Measurements from ENCODE around the gene VPS13D. TPM values are rescaled to one million over a fixed set of nuclear protein-coding genes. Genes with fewer than 3 reads are reported as not detected.

The VPS13D gene
- total RNA-seq, 1 donor from 2014 or later, result 105 TPM

DNA sequence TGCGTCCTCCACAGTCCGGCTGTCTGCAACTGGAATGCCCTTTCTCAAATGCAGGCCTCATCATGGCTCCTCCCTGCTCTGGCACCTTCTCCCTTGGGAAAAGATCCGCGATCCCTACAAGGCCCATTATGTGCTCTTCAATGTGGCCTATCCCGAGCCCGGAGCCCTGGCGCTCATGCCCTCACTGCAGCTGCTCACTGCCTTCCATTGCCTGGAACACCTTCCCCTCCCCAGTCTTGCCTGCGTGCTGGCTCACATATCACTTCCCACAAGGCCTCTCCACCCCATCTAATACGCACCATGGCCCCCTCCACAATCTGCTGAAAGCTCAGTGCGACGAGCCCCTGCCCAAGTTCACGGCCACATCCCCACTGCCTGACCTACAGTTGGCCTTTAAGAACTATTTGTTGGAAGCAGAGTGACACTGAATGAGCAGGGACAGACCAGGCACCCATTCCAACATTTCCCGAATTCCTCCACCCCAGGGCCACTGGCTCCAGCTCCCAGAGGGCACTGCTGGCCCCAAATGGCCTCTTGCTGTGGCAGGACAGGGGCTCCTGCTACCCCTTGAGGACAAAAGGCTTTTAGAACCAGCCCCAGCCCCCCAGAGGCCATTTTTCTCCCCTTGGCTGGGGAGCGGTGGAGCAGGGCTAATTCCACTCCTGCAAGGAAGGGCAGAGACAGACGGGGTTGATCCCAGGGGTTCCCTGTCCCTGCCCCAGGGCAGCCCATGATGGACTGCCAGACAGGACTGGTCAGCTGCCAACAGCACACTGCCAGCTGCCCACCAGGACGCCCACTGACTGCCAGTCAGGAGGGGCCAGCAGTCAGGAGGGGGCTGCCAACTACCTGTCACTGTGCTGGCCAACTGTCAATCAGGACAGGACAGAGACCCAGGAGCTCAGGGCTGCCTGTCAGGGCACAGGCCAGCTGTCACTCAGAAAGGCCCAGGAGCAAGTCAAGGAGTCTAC, 323.4 kb downstream of the VPS13D start:
- DNase-seq (ENCODE audit: missing footprints), result no peak
- ATAC-seq, result peak; percentile 47
- intact Hi-C loops (cut with DNase I), result loop anchor here (5.0 kb wide), 2 partner anchors 41 to 64 kb away; partner anchors contain the start of gene DHRS3

DNA sequence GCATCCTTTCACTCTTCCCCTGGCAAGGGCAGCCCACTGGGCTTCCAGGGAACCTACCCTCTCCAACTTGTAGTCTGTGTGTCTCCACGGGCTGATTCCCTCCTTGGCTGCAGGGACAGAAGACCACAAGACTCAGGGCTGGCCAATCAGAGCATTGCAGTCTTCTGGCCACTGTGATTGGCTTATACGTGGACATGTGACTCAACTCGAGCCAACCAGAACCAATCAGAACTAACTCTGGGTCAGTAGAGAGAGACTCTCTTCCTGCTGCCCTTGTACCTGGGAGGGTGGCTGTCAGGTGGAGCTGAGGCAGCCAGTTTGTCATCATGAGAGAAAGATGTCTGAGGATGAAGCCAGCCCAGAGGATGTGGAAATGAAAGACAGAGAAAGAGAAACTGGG, 324.1 kb downstream of the VPS13D start:
- ATAC-seq (no peak), DNase-seq (ENCODE audit: missing footprints) (no peak)
- intact Hi-C loops (cut with DNase I), result loop anchor here (5.0 kb wide), 2 partner anchors 42 to 63 kb away; partner anchors contain the start of gene DHRS3

DNA sequence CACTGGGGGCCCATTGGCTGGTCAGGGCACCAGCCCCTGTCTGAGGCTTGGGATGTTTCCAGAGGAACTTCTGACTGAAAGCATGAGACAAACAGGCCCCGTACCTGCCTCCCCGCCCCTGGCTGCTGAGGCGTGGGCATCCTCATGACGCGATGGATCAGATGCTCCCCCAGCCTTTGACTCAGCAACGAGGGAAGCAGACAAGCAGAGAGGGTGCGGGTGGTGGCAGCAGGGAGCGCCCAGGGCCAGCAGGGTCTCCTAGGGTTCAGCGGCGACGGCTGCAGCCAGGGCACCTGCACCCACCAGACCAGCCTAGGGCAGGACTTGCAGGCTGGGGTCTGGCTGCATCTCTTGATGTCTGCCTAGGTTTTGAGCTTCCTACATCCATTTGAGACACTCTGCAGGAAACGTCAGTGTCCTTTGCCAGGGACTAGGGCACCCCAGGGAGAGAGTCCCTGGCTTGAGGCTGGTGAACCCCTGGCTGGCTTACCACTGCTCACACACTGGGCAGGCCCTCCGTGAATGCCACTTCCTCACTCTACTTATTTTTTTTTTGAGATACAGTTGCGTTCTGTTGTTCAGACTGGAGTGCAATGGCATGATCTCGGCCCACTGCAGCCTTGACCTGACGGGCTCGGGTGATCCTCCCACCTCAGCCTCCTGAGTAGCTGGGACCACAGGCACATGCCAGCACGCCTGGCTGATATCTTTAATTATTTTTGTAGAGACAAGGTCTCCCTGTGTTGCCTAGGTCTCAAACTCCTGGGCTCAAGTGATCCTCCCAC, 324.9 kb downstream of the VPS13D start:
- DNase-seq (ENCODE audit: missing footprints), result no peak
- no peak for ATAC-seq
- intact Hi-C loops (cut with DNase I), result loop anchor here (5.0 kb wide), 2 partner anchors 42 to 63 kb away; partner anchors contain the start of gene DHRS3

DNA sequence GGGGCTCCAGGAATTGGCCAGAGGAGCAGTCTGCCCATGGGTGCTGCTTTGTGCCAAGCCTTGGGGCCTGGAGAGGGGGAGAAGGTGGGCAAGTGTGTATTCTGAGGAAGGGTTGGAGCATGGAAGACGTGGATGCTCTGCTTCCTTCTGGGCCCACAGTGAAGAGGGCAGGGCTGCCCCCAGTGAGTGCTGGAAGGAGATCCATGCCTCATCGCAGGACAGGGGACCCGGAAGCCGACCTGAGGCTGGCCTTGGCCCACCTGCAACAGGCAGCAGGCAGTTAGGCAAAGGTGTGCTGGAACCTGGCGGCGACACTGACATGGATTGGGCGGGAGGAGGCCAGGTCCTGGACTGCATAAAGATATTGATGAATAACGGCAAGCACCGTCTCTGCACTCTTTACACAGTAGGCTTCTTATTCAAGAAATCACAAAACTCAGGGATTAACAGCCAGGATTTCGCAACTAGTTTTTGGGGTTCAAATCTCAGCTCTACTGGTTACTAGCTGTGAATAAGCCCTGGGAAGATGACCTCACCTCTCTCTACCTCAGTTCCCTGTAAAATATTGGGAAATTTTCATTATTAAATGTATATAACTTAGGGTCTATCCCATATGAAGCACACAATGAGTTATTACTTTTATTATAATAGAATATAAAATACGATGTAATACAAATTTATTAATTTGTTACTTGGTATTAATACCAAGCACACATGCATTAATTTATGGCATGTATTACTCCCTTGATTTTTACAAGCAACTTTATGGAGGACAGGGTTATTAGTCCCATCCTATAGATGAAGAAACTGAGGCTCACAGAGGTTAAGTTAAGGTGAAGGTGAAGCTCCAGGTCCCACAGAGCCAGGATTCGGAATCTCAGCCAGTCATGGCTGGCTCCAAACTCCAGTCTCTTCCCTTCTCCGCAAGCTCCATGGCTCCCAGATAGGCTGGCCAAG, 325.9 kb downstream of the VPS13D start:
- DNase-seq (ENCODE audit: missing footprints) (no peak), ATAC-seq (peak; percentile 32)
- intact Hi-C loops (cut with DNase I), result no loop called here

DNA sequence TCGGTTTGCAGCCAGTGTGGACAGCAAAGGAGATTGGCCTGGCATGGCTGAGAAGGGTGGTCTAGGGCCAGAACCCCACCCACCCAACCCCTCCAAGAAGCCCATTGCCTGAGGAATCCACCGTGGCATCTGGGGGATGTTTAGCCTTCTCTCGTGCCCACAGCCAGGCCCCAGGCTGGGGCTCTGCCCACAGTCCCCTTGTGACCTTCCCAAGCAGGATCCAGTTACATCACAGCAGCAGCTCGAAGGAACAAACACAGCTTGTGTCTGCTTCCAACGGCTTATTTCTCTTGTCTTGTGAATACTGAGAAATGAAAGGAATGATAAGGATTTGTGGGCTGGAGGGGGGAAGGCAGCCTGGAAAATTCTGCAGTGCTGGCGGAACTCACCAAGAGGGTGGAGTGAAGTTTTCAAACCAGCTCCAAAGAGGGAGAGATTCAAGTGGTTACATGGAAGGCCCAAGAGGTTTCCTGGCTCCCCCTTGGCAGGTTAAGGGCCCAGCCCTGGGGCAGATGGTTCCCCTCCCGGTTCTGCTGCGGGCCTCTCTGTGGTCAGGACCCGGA, 326.6 kb downstream of the VPS13D start:
- DNase-seq (ENCODE audit: missing footprints) (no peak), ATAC-seq (peak; percentile 78)
- intact Hi-C loops (cut with DNase I), result no loop called here

DNA sequence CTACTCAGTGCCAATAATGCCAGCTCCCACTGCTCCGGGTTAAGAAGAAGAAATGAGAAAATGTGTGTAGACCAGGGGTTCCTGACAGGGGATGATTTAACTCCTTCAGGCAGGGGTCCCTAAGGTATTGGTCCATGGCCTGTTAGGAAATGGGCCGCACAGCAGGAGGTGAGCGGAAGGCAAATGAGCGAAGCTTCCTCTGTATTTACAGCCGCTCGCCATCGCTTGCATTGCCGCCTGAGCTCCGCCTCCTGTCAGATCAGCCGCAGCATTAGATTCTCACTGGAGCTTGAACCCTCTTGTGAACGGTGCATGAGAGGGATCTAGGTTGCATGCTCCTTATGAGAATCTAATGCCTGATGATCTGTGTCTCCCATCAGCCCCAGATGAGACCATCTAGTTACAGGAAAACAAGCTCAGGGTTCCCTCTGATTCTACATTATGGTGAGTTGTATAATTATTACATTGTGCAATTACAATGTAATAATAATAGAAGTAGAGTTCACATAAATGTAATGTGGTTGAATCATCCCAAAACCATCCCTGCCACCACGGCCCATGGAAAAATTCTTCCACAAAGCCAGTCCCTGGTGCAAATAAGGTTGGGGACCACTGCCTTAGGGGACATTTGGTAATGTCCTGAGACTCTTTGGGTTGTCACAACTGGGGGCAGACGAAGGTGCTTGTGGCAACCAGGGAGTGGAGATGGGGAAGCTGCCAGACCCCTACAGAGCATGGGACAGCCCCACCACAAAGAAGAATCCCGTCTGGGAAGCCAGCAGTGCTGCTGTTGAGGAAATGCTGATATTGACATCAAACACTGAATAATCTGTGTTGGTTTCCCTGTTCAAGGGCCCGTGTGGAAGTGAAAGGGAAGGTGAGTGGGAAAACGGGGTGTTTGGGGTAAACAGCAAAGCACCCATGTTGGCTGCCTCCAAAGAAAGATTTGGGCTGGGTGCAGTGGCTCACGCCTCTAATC, 327.4 kb downstream of the VPS13D start:
- DNase-seq (ENCODE audit: missing footprints) (no peak), ATAC-seq (no peak)
- intact Hi-C loops (cut with DNase I), result no loop called here

DNA sequence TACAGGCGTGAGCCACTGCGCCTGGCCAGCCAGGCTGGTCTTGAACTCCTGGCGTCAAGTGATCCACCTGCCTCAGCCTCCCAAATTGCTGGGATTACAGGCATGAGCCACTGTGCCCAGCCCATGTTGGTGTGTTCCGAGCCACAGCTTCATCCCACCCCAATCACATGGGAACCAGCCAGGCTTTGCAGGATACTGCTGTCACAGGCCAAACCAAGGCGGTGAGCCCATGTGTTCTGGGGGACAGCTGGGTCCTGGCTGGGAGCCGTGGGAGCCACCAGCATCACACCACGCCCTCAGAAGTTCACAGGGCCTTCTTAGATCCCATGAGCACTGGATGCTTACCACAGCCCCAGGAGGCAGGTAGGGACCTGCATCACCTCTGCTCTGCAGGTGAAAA, 331.3 kb downstream of the VPS13D start:
- DNase-seq (ENCODE audit: missing footprints) (no peak), ATAC-seq (no peak)
- intact Hi-C loops (cut with DNase I), result no loop called here

Small RNA genes within 50 kb of the gene (microRNA-seq; reads per million reads assigned to microRNA genes)
- gene MIR4632, result not detected

Other genes with a start within 250 kb of the VPS13D start
- 697 TPM for gene MFN2, start 249.6 kb upstream of the VPS13D start, total RNA-seq
- gene MIIP, start 210.5 kb upstream of the VPS13D start, total RNA-seq, result 12.3 TPM
- 0.92 TPM for gene TNFRSF8, start 166.7 kb upstream of the VPS13D start, total RNA-seq
- gene TNFRSF1B, start 63.0 kb upstream of the VPS13D start, total RNA-seq, result 19.0 TPM

Measured in Right ventricle myocardium inferior (tissue), 1 donor.